A673 (cell line): ENCODE measurements around the gene BEGAIN. TPM values are rescaled to one million over a fixed set of nuclear protein-coding genes. Genes with fewer than 3 reads are reported as not detected.

Experiments used
- BruUV-seq: library from RNA; stranded (reverse); fragments of 400-500 nt; replicated peaks from 2 replicates; lab custom pipeline; 2021; lab: Mats Ljungman, UMichigan
- CTCF ChIA-PET: fragments of 300-600 bp; sonication (Branson Sonifier 250); formaldehyde crosslinking; loops from one replicate; lab custom pipeline; 2022; ENCODE audit warnings: antibody characterized with exemption; lab: Charles Lee
- POLR2A ChIA-PET: fragments of 300-600 bp; sonication (Branson Sonifier 250); formaldehyde crosslinking; loops from one replicate; lab custom pipeline; 2022; ENCODE audit warnings: antibody characterized with exemption; ENCODE audit not compliant: low non-redundant PET; lab: Charles Lee
- DNase-seq: peaks from one replicate; pipeline ENCODE4 v3.0.0-alpha.2; 2015; ENCODE audit warnings: low spot score
- H3K27ac ChIP-seq: fragments of 200-600 bp; sonication (generic); 2 replicates; pipeline ENCODE4 v1.5.1; 2016; ENCODE audit warnings: mixed run types, low read depth, mild to moderate bottlenecking, mixed read lengths, antibody characterized with exemption, low read length; ENCODE audit not compliant: poor library complexity, severe bottlenecking
- H3K27me3 ChIP-seq: fragments of 200-600 bp; sonication (generic); replicated peaks from 2 replicates; pipeline ENCODE4 v1.6.1; 2017; ENCODE audit warnings: mixed run types, low read depth, mild to moderate bottlenecking, mixed read lengths, antibody characterized with exemption, low read length; ENCODE audit not compliant: insufficient read depth, poor library complexity
- H3K36me3 ChIP-seq: fragments of 200-600 bp; sonication (generic); 2 replicates; pipeline ENCODE4 v1.6.1; 2016; ENCODE audit warnings: mixed run types, mild to moderate bottlenecking, mixed read lengths, antibody characterized with exemption, low read length; ENCODE audit not compliant: insufficient read depth, poor library complexity, severe bottlenecking
- H3K4me1 ChIP-seq: fragments of 200-600 bp; sonication (generic); 2 replicates; pipeline ENCODE4 v1.6.1; 2017; ENCODE audit warnings: mixed run types, mild to moderate bottlenecking, mixed read lengths, antibody characterized with exemption, low read length; ENCODE audit not compliant: insufficient read depth, poor library complexity, severe bottlenecking
- H3K4me3 ChIP-seq: fragments of 200-600 bp; sonication (generic); 2 replicates; pipeline ENCODE4 v1.5.1; 2016; ENCODE audit warnings: low read depth, mixed run types, mild to moderate bottlenecking, mixed read lengths, low read length; ENCODE audit not compliant: poor library complexity, severe bottlenecking
- H3K9me3 ChIP-seq: fragments of 200-600 bp; sonication (generic); 2 replicates; pipeline ENCODE4 v1.6.1; 2016; ENCODE audit warnings: mixed run types, low read depth, mild to moderate bottlenecking, mixed read lengths, antibody characterized with exemption, low read length; ENCODE audit not compliant: poor library complexity, severe bottlenecking
- EZH2 ChIP-seq: fragments of 200-600 bp; sonication (generic); IDR thresholded peaks from 2 replicates; pipeline ENCODE4 v1.6.1; 2017; ENCODE audit warnings: borderline replicate concordance, low read depth, mild to moderate bottlenecking, mixed read lengths, antibody characterized with exemption, low read length; ENCODE audit not compliant: poor library complexity, severe bottlenecking
- intact Hi-C: fragments of 100-400 bp; cut with micrococcal nuclease; formaldehyde crosslinking; loops from one replicate; pipeline ENCODE4 v1.10.0; 2022; ENCODE audit not compliant: unreplicated experiment
- total RNA-seq: library from RNA; stranded (reverse); gene quantifications from 2 replicates; pipeline ENCODE4 v1.2.3, GENCODE V29; 2021
- TF ChIP-seq, protein P1 (sequence below): fragments of 300-800, 200-600 bp; sonication (generic); conservative IDR thresholded peaks from 2 replicates; pipeline ENCODE4 v1.5.1; 2017; ENCODE audit warnings: low read depth, mild to moderate bottlenecking, antibody characterized with exemption, low read length, moderate library complexity, mixed read lengths

Gene BEGAIN
- total RNA-seq, 1 experiment from 2014 or later: 0.84 TPM

DNA sequence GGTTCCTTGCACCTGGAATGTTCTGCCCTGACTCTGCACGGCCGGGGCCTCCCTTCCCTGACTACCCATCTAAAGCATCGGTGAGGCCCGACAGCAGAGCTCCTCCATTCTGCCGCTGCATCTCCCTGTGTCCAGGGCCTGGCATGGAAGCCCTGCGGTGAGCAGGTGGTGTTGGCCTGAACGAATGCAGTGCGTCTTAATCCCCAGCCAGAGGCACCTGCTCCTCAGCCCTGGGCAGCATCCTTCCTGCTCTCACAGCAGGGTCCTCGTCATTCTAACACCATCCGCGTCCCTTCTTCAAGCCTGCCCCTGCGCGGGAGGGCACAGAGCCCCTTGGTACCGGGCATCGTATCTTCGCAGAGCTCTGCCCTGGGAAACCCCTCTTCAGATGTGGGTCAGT, 15.4 kb downstream of the BEGAIN start:
- H3K9me3 ChIP-seq: no peaks in the 10 kb centered on the region
- no peak for DNase-seq
- peaks cover 39% of the 10 kb centered on the region for H3K27me3 ChIP-seq
- CTCF ChIA-PET: no interaction called here
- POLR2A ChIA-PET: no interaction called here
- peaks cover 7% of the 10 kb centered on the region for H3K4me1 ChIP-seq
- TF ChIP-seq EZH2: no peak
- TF ChIP-seq, protein P1, sequence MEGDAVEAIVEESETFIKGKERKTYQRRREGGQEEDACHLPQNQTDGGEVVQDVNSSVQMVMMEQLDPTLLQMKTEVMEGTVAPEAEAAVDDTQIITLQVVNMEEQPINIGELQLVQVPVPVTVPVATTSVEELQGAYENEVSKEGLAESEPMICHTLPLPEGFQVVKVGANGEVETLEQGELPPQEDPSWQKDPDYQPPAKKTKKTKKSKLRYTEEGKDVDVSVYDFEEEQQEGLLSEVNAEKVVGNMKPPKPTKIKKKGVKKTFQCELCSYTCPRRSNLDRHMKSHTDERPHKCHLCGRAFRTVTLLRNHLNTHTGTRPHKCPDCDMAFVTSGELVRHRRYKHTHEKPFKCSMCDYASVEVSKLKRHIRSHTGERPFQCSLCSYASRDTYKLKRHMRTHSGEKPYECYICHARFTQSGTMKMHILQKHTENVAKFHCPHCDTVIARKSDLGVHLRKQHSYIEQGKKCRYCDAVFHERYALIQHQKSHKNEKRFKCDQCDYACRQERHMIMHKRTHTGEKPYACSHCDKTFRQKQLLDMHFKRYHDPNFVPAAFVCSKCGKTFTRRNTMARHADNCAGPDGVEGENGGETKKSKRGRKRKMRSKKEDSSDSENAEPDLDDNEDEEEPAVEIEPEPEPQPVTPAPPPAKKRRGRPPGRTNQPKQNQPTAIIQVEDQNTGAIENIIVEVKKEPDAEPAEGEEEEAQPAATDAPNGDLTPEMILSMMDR: no peak
- no peak overlapping the region for H3K27ac ChIP-seq
- BruUV-seq: no TSS peak
- H3K4me3 ChIP-seq: no peak overlapping the region
- intact Hi-C loops: no loop called here
- H3K36me3 ChIP-seq: no peaks in the 10 kb centered on the region

DNA sequence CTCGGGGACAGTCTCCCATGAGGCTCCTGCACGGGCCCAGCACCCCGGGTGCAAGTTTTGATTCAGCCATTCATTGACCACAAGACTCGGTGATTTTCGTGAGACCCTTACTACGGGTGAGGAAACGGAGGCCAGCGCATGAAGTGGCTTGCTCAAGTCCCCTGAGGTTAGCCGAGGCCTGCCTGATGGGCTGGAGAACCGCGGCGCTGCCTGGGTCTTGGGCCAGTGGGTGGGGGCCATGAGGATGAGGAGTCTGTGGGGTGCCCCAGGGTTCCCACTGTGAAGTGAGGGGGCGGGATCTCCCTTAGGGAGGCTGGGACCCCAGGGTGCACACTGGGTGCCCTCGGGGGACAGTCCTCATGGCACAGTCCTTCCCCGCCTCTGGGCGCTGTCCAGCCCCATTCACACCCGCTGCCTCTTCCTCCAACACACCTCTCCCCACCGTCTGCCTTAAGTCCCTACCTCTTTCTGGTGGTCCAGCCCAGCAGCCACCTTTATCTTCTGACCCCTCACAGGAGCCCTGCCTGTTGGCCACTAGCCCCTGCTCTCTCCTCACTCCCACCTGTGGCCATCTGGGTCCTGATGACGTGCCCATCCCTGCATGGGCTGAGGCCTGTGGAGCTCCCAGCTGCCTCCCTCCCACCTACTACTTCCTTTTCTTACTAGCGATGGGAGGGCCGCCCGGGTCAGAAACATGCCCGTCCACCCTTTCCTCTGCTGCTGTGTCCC, 16.3 kb downstream of the BEGAIN start:
- no peaks in the 10 kb centered on the region for H3K9me3 ChIP-seq
- peaks cover 7% of the 10 kb centered on the region for H3K4me1 ChIP-seq
- TF ChIP-seq, protein P1: no peak
- no peak for TF ChIP-seq EZH2
- intact Hi-C loops: no loop called here
- no peaks in the 10 kb centered on the region for H3K36me3 ChIP-seq
- H3K4me3 ChIP-seq: no peak overlapping the region
- no peak overlapping the region for H3K27ac ChIP-seq
- CTCF ChIA-PET: no interaction called here
- H3K27me3 ChIP-seq: peaks cover 45% of the 10 kb centered on the region
- no peak for DNase-seq
- POLR2A ChIA-PET: no interaction called here
- BruUV-seq: no TSS peak

DNA sequence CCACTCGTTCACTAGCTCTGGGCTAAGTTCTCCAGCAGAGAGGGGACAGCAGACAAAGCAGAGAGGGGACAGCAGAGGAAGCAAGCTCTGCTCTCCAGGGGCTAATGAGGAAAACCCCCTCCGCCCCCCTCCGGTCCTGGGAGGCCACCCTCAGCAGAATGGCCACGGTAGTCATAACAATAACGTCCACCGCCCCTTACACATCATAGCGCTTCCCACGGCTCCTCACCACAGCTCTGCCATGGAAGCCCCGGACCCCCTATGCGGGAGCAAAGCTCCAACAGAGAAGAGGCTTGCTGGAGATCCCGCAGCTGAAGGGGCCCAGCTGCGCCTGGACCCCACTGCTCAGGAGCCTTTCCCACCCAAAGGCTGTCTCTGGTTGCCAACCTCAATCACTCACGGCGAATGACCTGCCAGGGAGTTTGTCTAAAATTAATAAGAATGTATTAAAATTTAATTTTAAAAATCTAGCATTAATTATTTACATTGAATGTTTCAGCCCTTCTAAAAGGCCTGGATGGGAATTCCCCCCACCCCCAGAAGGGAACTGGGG, 17.4 kb downstream of the BEGAIN start:
- DNase-seq: no peak

More for the DNA sequence above, 17.4 kb downstream of the BEGAIN start:
- CTCF ChIA-PET: interaction anchor here (0.6 kb wide), 1 partner anchor 180 kb away, joined by 3 read pairs; no protein-coding TSS in a partner anchor
- Histone ChIP-seq H3K4me1 (peaks cover 7% of the 10 kb centered on the region), H3K9me3 (no peaks in the 10 kb centered on the region), H3K27me3 (peaks cover 45% of the 10 kb centered on the region), H3K36me3 (no peaks in the 10 kb centered on the region), H3K4me3 (no peak overlapping the region), H3K27ac (no peak overlapping the region)
- POLR2A ChIA-PET: no interaction called here
- no TSS peak for BruUV-seq
- TF ChIP-seq, protein P1: no peak
- no peak for TF ChIP-seq EZH2
- intact Hi-C loops: no loop called here
